ENCODE results near the gene AOPEP.

DNA sequence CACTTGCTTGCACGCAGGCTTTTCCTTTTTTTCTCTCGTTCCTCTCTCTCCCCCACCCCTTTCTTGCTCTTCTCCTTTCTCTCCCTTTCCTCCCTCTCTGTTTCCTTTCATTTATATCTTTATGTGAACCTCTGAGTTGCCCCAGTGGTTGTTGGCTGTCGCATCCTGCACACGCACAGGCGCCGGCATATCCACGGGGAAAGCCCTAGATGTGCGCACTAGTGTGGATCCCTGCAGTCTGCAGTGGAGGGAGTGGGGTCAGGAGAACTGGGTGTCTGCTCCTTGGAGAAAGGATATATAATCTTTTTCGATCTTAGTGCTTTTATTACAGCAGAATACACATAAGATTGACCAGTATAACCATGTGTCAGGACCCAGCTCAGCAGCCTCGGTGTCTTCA is 367.5 kb downstream of the AOPEP start:
- no peak for TF ChIP-seq POLR2A (IDR thresholded peaks at IDR 0.05)
- TF ChIP-seq, protein P1, sequence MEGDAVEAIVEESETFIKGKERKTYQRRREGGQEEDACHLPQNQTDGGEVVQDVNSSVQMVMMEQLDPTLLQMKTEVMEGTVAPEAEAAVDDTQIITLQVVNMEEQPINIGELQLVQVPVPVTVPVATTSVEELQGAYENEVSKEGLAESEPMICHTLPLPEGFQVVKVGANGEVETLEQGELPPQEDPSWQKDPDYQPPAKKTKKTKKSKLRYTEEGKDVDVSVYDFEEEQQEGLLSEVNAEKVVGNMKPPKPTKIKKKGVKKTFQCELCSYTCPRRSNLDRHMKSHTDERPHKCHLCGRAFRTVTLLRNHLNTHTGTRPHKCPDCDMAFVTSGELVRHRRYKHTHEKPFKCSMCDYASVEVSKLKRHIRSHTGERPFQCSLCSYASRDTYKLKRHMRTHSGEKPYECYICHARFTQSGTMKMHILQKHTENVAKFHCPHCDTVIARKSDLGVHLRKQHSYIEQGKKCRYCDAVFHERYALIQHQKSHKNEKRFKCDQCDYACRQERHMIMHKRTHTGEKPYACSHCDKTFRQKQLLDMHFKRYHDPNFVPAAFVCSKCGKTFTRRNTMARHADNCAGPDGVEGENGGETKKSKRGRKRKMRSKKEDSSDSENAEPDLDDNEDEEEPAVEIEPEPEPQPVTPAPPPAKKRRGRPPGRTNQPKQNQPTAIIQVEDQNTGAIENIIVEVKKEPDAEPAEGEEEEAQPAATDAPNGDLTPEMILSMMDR (IDR thresholded peaks at IDR 0.05), result no peak
